ENCODE data around the gene TREH.

DNA sequence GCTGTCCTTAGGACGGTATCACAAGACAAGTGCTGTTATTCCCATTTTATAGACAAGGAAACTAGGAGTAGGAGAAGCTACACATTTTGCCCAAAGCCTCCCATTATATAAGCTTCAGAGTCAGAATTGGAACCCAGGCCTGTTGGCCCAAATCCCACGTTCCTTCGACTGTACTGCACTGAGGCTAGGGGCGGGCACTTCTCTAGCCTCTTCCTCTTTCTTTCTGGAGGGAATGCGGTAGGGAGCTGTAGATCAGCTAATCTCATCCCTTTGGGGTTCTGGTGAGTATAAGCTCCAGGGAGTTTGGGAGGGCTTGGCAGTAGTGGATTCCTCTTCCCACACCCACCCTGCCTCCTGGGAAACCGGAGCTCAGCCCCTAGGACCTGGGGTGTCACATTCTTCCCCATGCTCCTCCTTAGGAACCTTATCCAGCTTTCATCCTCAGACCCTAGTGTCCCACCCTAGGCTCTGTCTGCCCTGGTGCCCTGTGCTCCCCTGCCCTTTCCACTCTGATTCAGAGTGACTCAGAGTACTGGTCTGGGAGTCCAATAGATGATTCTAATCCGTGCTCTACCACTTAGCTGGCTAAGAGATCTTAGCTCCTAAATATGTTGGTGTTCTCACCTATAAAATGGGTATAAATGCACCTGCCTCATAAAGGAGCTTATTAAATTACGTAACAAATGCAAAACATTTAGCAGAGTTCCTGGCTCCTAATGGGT is 42.7 kb downstream of the TREH start:
- TF ChIP-seq CTCF (IDR thresholded peaks at IDR 0.05) (no peak), POLR2A (IDR thresholded peaks at IDR 0.05) (no peak), POLR2AphosphoS5 (IDR thresholded peaks at IDR 0.05) (no peak)
